Measurements from ENCODE around the gene LIN52.
A peak's percentile ranks its signal among the peaks of the same experiment; 100 is the strongest.

LIN52 gene

GRCh38 chr14:74161526-74162158, 76.9 kb downstream of the LIN52 start:
- FAIRE-seq: no peak
- no peak for TF ChIP-seq TAF1 (IDR thresholded peaks at IDR 0.05; ENCODE audit: low read depth, low read length)
- no peak for TF ChIP-seq POLR2A (IDR thresholded peaks at IDR 0.05; ENCODE audit: low read depth, low read length)
- no peak for TF ChIP-seq PAX5 (IDR thresholded peaks at IDR 0.05; ENCODE audit: insufficient read depth, low read length, severe bottlenecking)
- no peak for TF ChIP-seq SPI1 (IDR thresholded peaks at IDR 0.05; ENCODE audit: low read depth, low read length)
- no peak for TF ChIP-seq POLR2AphosphoS5 (IDR thresholded peaks at IDR 0.05; ENCODE audit: low read depth, low read length)
- TF ChIP-seq POU2F2 (IDR thresholded peaks at IDR 0.05; ENCODE audit: low read depth, low read length): no peak
- DNase-seq (ENCODE audit: insufficient read length, low spot score): no peak

- no peak for FAIRE-seq
- DNase-seq (ENCODE audit: insufficient read length, low spot score): no peak
- no peak for TF ChIP-seq PAX5 (IDR thresholded peaks at IDR 0.05; ENCODE audit: insufficient read depth, low read length, severe bottlenecking)
- no peak for TF ChIP-seq POLR2A (IDR thresholded peaks at IDR 0.05; ENCODE audit: low read depth, low read length)
- TF ChIP-seq POLR2AphosphoS5 (IDR thresholded peaks at IDR 0.05; ENCODE audit: low read depth, low read length): no peak
- no peak for TF ChIP-seq TAF1 (IDR thresholded peaks at IDR 0.05; ENCODE audit: low read depth, low read length)
- no peak for TF ChIP-seq SPI1 (IDR thresholded peaks at IDR 0.05; ENCODE audit: low read depth, low read length)
- TF ChIP-seq POU2F2 (IDR thresholded peaks at IDR 0.05; ENCODE audit: low read depth, low read length): no peak
These were observed 85.2 kb downstream of the LIN52 start for GRCh38 chr14:74169906-74170305.

- FAIRE-seq (no peak), DNase-seq (ENCODE audit: insufficient read length, low spot score) (no peak)
- TF ChIP-seq POU2F2 (IDR thresholded peaks at IDR 0.05; ENCODE audit: low read depth, low read length): no peak
- no peak for TF ChIP-seq POLR2AphosphoS5 (IDR thresholded peaks at IDR 0.05; ENCODE audit: low read depth, low read length)
- TF ChIP-seq POLR2A (IDR thresholded peaks at IDR 0.05; ENCODE audit: low read depth, low read length): no peak
- no peak for TF ChIP-seq PAX5 (IDR thresholded peaks at IDR 0.05; ENCODE audit: insufficient read depth, low read length, severe bottlenecking)
- no peak for TF ChIP-seq TAF1 (IDR thresholded peaks at IDR 0.05; ENCODE audit: low read depth, low read length)
- no peak for TF ChIP-seq SPI1 (IDR thresholded peaks at IDR 0.05; ENCODE audit: low read depth, low read length)
These were observed 91.6 kb downstream of the LIN52 start for GRCh38 chr14:74176400-74176793.

GRCh38 chr14:74179856-74180255, 95.1 kb downstream of the LIN52 start:
- DNase-seq (ENCODE audit: insufficient read length, low spot score) (no peak), FAIRE-seq (no peak)
- TF ChIP-seq TAF1 (IDR thresholded peaks at IDR 0.05; ENCODE audit: low read depth, low read length): no peak
- TF ChIP-seq PAX5 (IDR thresholded peaks at IDR 0.05; ENCODE audit: insufficient read depth, low read length, severe bottlenecking): no peak
- no peak for TF ChIP-seq POU2F2 (IDR thresholded peaks at IDR 0.05; ENCODE audit: low read depth, low read length)
- no peak for TF ChIP-seq POLR2AphosphoS5 (IDR thresholded peaks at IDR 0.05; ENCODE audit: low read depth, low read length)
- no peak for TF ChIP-seq SPI1 (IDR thresholded peaks at IDR 0.05; ENCODE audit: low read depth, low read length)
- no peak for TF ChIP-seq POLR2A (IDR thresholded peaks at IDR 0.05; ENCODE audit: low read depth, low read length)

GRCh38 chr14:74190927-74191575, 106.3 kb downstream of the LIN52 start:
- FAIRE-seq: no peak
- no peak for DNase-seq (ENCODE audit: insufficient read length, low spot score)
- TF ChIP-seq PAX5 (IDR thresholded peaks at IDR 0.05; ENCODE audit: insufficient read depth, low read length, severe bottlenecking): no peak
- TF ChIP-seq SPI1 (IDR thresholded peaks at IDR 0.05; ENCODE audit: low read depth, low read length): no peak

- DNase-seq (ENCODE audit: insufficient read length, low spot score): no peak
- no peak for FAIRE-seq
- TF ChIP-seq SPI1 (IDR thresholded peaks at IDR 0.05; ENCODE audit: low read depth, low read length): no peak
- no peak for TF ChIP-seq TAF1 (IDR thresholded peaks at IDR 0.05; ENCODE audit: low read depth, low read length)
- TF ChIP-seq POU2F2 (IDR thresholded peaks at IDR 0.05; ENCODE audit: low read depth, low read length): no peak
- no peak for TF ChIP-seq PAX5 (IDR thresholded peaks at IDR 0.05; ENCODE audit: insufficient read depth, low read length, severe bottlenecking)
- no peak for TF ChIP-seq POLR2AphosphoS5 (IDR thresholded peaks at IDR 0.05; ENCODE audit: low read depth, low read length)
- TF ChIP-seq POLR2A (IDR thresholded peaks at IDR 0.05; ENCODE audit: low read depth, low read length): no peak
These were observed 109.9 kb downstream of the LIN52 start for GRCh38 chr14:74194506-74195274.

GRCh38 chr14:74195623-74196022, 110.9 kb downstream of the LIN52 start:
- TF ChIP-seq POU2F2 (IDR thresholded peaks at IDR 0.05; ENCODE audit: low read depth, low read length) (no peak), SPI1 (IDR thresholded peaks at IDR 0.05; ENCODE audit: low read depth, low read length) (no peak), POLR2AphosphoS5 (IDR thresholded peaks at IDR 0.05; ENCODE audit: low read depth, low read length) (no peak), PAX5 (IDR thresholded peaks at IDR 0.05; ENCODE audit: insufficient read depth, low read length, severe bottlenecking) (no peak), POLR2A (IDR thresholded peaks at IDR 0.05; ENCODE audit: low read depth, low read length) (no peak), TAF1 (IDR thresholded peaks at IDR 0.05; ENCODE audit: low read depth, low read length) (no peak)
- FAIRE-seq (no peak), DNase-seq (ENCODE audit: insufficient read length, low spot score) (no peak)

GRCh38 chr14:74198441-74199234, 113.9 kb downstream of the LIN52 start:
- no peak for TF ChIP-seq POU2F2 (IDR thresholded peaks at IDR 0.05; ENCODE audit: low read depth, low read length)
- TF ChIP-seq POLR2A (IDR thresholded peaks at IDR 0.05; ENCODE audit: low read depth, low read length): no peak
- no peak for TF ChIP-seq POLR2AphosphoS5 (IDR thresholded peaks at IDR 0.05; ENCODE audit: low read depth, low read length)
- TF ChIP-seq SPI1 (IDR thresholded peaks at IDR 0.05; ENCODE audit: low read depth, low read length): no peak
- TF ChIP-seq TAF1 (IDR thresholded peaks at IDR 0.05; ENCODE audit: low read depth, low read length): no peak
- no peak for TF ChIP-seq PAX5 (IDR thresholded peaks at IDR 0.05; ENCODE audit: insufficient read depth, low read length, severe bottlenecking)
- DNase-seq (ENCODE audit: insufficient read length, low spot score) (no peak), FAIRE-seq (no peak)

- DNase-seq (ENCODE audit: insufficient read length, low spot score) (no peak), FAIRE-seq (peak; percentile 55)
- TF ChIP-seq TAF1 (IDR thresholded peaks at IDR 0.05; ENCODE audit: low read depth, low read length) (no peak), SPI1 (IDR thresholded peaks at IDR 0.05; ENCODE audit: low read depth, low read length) (peak; percentile 70)
These were observed 117.4 kb downstream of the LIN52 start for GRCh38 chr14:74202113-74202512.
